SK-MEL-5 (cell line): Measurements from ENCODE around the gene SCARB1. TPM values are rescaled to one million over a fixed set of nuclear protein-coding genes. Genes with fewer than 3 reads are reported as not detected.

Source experiments
- small RNA-seq, 2 experiments: library from RNA; depleted of rRNA; stranded (forward); fragments of <200 nt; gene quantifications; one replicate each; pipeline ENCODE3, GENCODE V24; 2014
- total RNA-seq: library from RNA; depleted of rRNA; stranded (reverse); fragments of >200 nt; shearing (Covaris generic); gene quantifications from 2 replicates; pipeline ENCODE4 v1.2.3, GENCODE V29; 2014; rRNA removed

The SCARB1 gene
- total RNA-seq, 1 experiment from 2014 or later, result 193 TPM

Small RNA genes within 50 kb of the gene (small RNA-seq; reads per million reads assigned to genes)
- 0 reads per million in 2 experiments for gene RNU6-927P

Other genes with a start within 250 kb of the SCARB1 start
- 1,930 and 2,016 TPM in 2 replicates for gene UBC, start 50.8 kb upstream of the SCARB1 start, total RNA-seq
- 38.2 and 48.2 TPM in 2 replicates for gene DHX37, start 125.3 kb upstream of the SCARB1 start, total RNA-seq
- gene BRI3BP, start 129.8 kb upstream of the SCARB1 start, total RNA-seq, result 12.0 and 12.2 TPM in 2 replicates
- gene AACS, start 201.6 kb upstream of the SCARB1 start, total RNA-seq, result 13.0 and 13.8 TPM in 2 replicates